NB4 (cell line): ENCODE results near the gene B3GALNT1.

Experiments used
- DNase-seq: peaks from one replicate; pipeline ENCODE4 v3.0.0; 2010; ENCODE audit warnings: low read depth
- H3K4me3 ChIP-seq: one replicate; pipeline ENCODE4 v1.5.1; 2011; ENCODE audit warnings: mild to moderate bottlenecking, low read depth, low read length, moderate library complexity
- CTCF ChIP-seq: IDR thresholded peaks from one replicate; pipeline ENCODE4 v1.5.1; 2012; ENCODE audit warnings: low read depth, low read length
- MAX ChIP-seq: IDR thresholded peaks from 2 replicates; pipeline ENCODE4 v1.6.1; 2011; ENCODE audit warnings: low read depth, low read length
- MYC ChIP-seq: IDR thresholded peaks from 2 replicates; pipeline ENCODE4 v1.6.1; 2011; ENCODE audit warnings: low read depth, low read length
- POLR2A ChIP-seq: IDR thresholded peaks from 2 replicates; pipeline ENCODE4 v1.6.1; 2011; ENCODE audit warnings: mild to moderate bottlenecking; ENCODE audit not compliant: insufficient read length; ENCODE audit errors: extremely low read depth

Gene B3GALNT1

GRCh38 chr3:161067335-161067734 lies 37.8 kb downstream of the B3GALNT1 start:
- no peak for TF ChIP-seq MYC
- no peak overlapping the region for H3K4me3 ChIP-seq
- DNase-seq: no peak

GRCh38 chr3:161066930-161067329 lies 38.2 kb downstream of the B3GALNT1 start:
- no peak overlapping the region for H3K4me3 ChIP-seq
- TF ChIP-seq CTCF (no peak), MYC (no peak), POLR2A (no peak), MAX (no peak)
- DNase-seq: peak; percentile 7

DNA sequence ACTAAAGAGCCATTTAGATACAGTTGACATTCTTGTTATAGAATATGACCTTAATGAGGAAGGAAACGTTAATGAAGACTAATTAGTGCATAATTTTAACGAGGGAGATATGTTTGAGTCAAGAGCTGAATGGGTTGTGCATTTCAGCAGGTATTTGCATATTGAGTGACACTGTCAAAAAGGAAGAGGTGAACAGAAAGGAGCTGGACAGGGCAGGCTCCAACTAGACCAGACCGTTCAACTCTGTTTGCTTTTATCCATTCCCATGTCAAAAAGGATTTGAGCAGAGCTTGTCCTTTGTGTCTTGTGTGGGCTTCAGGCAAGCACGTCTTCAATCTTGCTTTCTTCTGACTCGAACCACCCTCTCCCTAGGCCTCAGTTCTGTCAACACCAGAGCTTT lies 40.7 kb downstream of the B3GALNT1 start:
- DNase-seq: no peak
- no peak overlapping the region for H3K4me3 ChIP-seq
- TF ChIP-seq MYC: no peak
- no peak for TF ChIP-seq CTCF
- TF ChIP-seq POLR2A: no peak
- TF ChIP-seq MAX: no peak

DNA sequence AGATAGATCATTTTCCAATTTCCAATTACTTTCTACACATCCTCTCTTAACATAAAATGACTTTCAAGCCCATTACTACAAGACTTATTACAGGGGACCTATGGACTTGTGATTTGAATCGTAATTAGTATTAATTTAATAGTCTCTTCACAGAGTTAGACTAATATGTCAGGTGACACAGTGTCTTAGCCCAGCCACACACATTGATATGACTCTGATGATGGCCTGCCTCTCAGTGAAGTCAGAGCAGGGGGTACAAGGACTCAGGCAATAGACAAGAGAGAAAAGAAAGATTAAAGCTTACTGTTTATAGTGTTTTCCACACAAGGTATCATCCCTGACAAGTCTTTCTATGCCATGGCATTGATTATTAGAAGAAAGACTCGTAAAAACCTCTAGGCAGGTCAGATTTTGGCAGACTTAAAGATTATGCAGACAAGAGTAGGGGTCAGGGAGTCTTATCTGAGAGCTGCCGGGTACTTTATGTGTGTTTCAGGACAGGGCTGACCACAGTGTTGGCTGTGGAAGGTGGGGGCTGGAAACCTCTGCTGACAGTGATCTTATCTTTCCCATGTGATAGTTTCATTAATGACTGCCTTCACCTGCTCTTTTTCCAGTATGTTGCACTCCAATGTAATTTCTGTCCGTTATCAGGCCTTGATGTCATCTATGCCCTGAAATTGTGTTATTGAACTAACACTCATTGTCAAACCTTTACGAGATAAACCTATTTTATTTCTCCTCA lies 50.1 kb downstream of the B3GALNT1 start:
- H3K4me3 ChIP-seq: no peak overlapping the region
- DNase-seq: no peak
- TF ChIP-seq CTCF (no peak), MYC (no peak), MAX (no peak), POLR2A (no peak)

DNA sequence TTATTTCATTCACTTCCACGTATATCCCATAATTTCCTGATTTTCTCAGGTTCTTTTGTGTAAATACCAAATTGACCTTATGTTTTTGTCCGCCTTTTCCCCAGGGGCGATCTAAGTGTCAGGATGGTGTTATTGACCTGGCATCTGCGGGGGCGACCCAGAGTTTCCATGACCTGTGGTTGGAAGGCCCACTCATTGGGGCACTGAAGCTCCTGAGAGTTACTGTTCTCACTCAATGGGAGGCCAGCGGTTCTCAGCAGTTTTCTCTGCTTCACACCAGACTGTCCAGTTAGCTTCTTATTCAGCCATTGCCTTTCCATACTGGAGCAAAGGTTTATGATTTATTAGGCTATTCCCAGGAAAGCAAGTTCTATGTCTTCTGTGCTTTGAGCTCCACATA lies 53.3 kb downstream of the B3GALNT1 start:
- TF ChIP-seq POLR2A (no peak), CTCF (no peak), MAX (no peak), MYC (no peak)
- no peak for DNase-seq
- no peak overlapping the region for H3K4me3 ChIP-seq

DNA sequence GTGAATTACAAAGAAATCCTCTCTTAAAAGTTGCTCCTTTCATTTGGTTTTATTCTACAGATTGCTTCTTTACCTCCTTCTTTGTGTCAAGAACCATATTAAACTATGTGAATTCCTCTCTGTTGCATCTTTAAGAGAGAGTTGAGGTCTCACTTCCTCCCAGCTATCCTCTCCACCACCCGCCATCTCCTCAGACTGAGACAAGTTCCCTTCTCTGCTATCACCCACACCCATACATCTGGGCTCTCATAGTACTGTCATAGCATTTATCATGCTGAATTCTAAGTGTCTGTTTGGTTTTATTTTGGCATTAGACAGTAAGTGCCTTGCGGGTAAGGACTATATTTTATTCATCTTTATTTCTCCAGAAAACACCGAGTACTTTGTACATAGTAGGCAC lies 54.2 kb downstream of the B3GALNT1 start:
- TF ChIP-seq POLR2A (no peak), CTCF (no peak), MAX (no peak), MYC (no peak)
- H3K4me3 ChIP-seq: no peak overlapping the region
- no peak for DNase-seq
